CD4-positive, CD25-positive, alpha-beta regulatory T cell (primary cell): ENCODE results near the gene TCEAL9. TPM values are rescaled to one million over a fixed set of nuclear protein-coding genes. Genes with fewer than 3 reads are reported as not detected.

ENCODE experiments used
- ATAC-seq, 2 donors: fragments of 150-1000 bp; cut with Tn5 transposase; one replicate each; pipeline ENCODE4 v1.10.0; 2021; ENCODE audit warnings: low read depth in 2 of 2, moderate number of reproducible peaks in 2 of 2, moderate library complexity in 1 of 2
- DNase-seq, 3 donors: peaks; one replicate each; pipeline versions ENCODE4 v3.0.0 to v3.0.0-alpha.2; 2012 to 2022; ENCODE audit warnings: mixed read lengths in 1 of 3
- H3K27ac ChIP-seq: one replicate; pipeline ENCODE4 v1.7.0; 2013; ENCODE audit warnings: mild to moderate bottlenecking, low read length; ENCODE audit not compliant: insufficient read depth, poor library complexity, severe bottlenecking
- H3K27me3 ChIP-seq: one replicate; pipeline ENCODE4 v1.7.0; 2013; ENCODE audit warnings: low read length; ENCODE audit not compliant: control insufficient read depth, insufficient read depth
- H3K36me3 ChIP-seq: one replicate; pipeline ENCODE4 v1.7.0; 2013; ENCODE audit warnings: mild to moderate bottlenecking, low read length, moderate library complexity; ENCODE audit not compliant: control insufficient read depth, insufficient read depth
- H3K4me1 ChIP-seq: 2 replicates; pipeline ENCODE4 v1.7.0; 2013; ENCODE audit warnings: mild to moderate bottlenecking, low read length; ENCODE audit not compliant: insufficient read depth, control insufficient read depth, poor library complexity, severe bottlenecking
- H3K4me3 ChIP-seq: one replicate; pipeline ENCODE4 v1.7.0; 2013; ENCODE audit warnings: low read depth, mild to moderate bottlenecking, low read length, moderate library complexity
- H3K9me3 ChIP-seq, 2 experiments: 1 replicate in 1 of 2; 2 replicates in 1 of 2; pipeline ENCODE4 v1.7.0; 2013; ENCODE audit warnings: low read length in 2 of 2, mild to moderate bottlenecking in 1 of 2, moderate library complexity in 1 of 2; ENCODE audit not compliant: control insufficient read depth in 2 of 2
- H3K27ac Mint-ChIP-seq, 3 donors: one replicate each; pipeline ENCODE4 v1.8.0; 2020 to 2022; ENCODE audit warnings: mild to moderate bottlenecking in 3 of 3, mixed read lengths in 3 of 3, moderate library complexity in 2 of 3
- H3K27me3 Mint-ChIP-seq: one replicate; pipeline ENCODE4 v1.8.0; 2022; ENCODE audit warnings: mild to moderate bottlenecking, mixed read lengths
- H3K36me3 Mint-ChIP-seq: one replicate; pipeline ENCODE4 v1.8.0; 2020; ENCODE audit warnings: mixed read lengths
- H3K4me1 Mint-ChIP-seq, 4 donors: one replicate each; pipeline ENCODE4 v1.8.0; 2020 to 2022; ENCODE audit warnings: mixed read lengths in 4 of 4, mild to moderate bottlenecking in 1 of 4
- H3K4me3 Mint-ChIP-seq, 4 donors: one replicate each; pipeline ENCODE4 v1.8.0; 2020 to 2022; ENCODE audit warnings: mild to moderate bottlenecking in 4 of 4, mixed read lengths in 4 of 4, moderate library complexity in 3 of 4
- H3K9me3 Mint-ChIP-seq, 7 donors: one replicate each; pipeline ENCODE4 v1.8.0; 2020 to 2022; ENCODE audit warnings: mixed read lengths in 7 of 7, mild to moderate bottlenecking in 3 of 7, moderate library complexity in 2 of 7
- polyA plus RNA-seq, 4 donors: library from polyadenylated mRNA; unstranded; fragments of 300-500 nt; fragmentation: Illumina TruSeq; gene quantifications; one replicate each; pipeline ENCODE4 v1.2.3, GENCODE V29; 2021
- total RNA-seq: library from RNA; stranded (reverse); gene quantifications from one replicate; pipeline ENCODE4 v1.2.3, GENCODE V29; 2022

The TCEAL9 gene
- total and polyA plus RNA-seq, 5 donors from 2014 or later = 0.39 to 1.7 (median 1.2) TPM

- H3K27me3 Mint-ChIP-seq = peaks cover 10% of the 10 kb centered on the region
- no peak for DNase-seq
- H3K9me3 ChIP-seq = no peaks in the 10 kb centered on the region
- no peak overlapping the region for H3K4me3 Mint-ChIP-seq
- no peak overlapping the region for H3K27ac Mint-ChIP-seq
- H3K4me1 ChIP-seq = no peaks in the 10 kb centered on the region
- peaks cover 0 to 5% (median 4%) of the 10 kb centered on the region in 4 donors for H3K4me1 Mint-ChIP-seq
- no peak for ATAC-seq
- H3K9me3 Mint-ChIP-seq = peaks cover 0 to 2% (median 0%) of the 10 kb centered on the region in 7 donors
- no peak overlapping the region for H3K27ac ChIP-seq
- no peaks in the 10 kb centered on the region for H3K27me3 ChIP-seq
- H3K4me3 ChIP-seq = no peak overlapping the region
- no peaks in the 10 kb centered on the region for H3K36me3 Mint-ChIP-seq
- H3K36me3 ChIP-seq = no peaks in the 10 kb centered on the region
These were observed 37.2 kb downstream of the TCEAL9 start for GRCh38 chrX:103393487-103393886.

GRCh38 chrX:103396186-103396585 is 39.9 kb downstream of the TCEAL9 start:
- Mint-ChIP-seq H3K9me3 (no peaks in the 10 kb centered on the region), H3K4me1 (peaks cover 0 to 3% (median 0%) of the 10 kb centered on the region in 4 donors), H3K4me3 (no peak overlapping the region), H3K27me3 (no peaks in the 10 kb centered on the region), H3K27ac (peak overlapping the region in 1 of 3 donors; percentile 64), H3K36me3 (no peaks in the 10 kb centered on the region)
- Histone ChIP-seq H3K36me3 (no peaks in the 10 kb centered on the region), H3K4me1 (no peaks in the 10 kb centered on the region), H3K4me3 (no peak overlapping the region), H3K9me3 (no peaks in the 10 kb centered on the region), H3K27ac (no peak overlapping the region), H3K27me3 (no peaks in the 10 kb centered on the region)
- ATAC-seq = no peak
- no peak for DNase-seq

GRCh38 chrX:103396660-103397059 is 40.4 kb downstream of the TCEAL9 start:
- Mint-ChIP-seq H3K27ac (peak overlapping the region in 1 of 3 donors; percentile 64), H3K27me3 (no peaks in the 10 kb centered on the region), H3K9me3 (no peaks in the 10 kb centered on the region), H3K4me3 (no peak overlapping the region), H3K36me3 (no peaks in the 10 kb centered on the region), H3K4me1 (peaks cover 0 to 3% (median 0%) of the 10 kb centered on the region in 4 donors)
- H3K4me1 ChIP-seq = no peaks in the 10 kb centered on the region
- no peaks in the 10 kb centered on the region for H3K36me3 ChIP-seq
- H3K4me3 ChIP-seq = no peak overlapping the region
- no peak overlapping the region for H3K27ac ChIP-seq
- no peak for DNase-seq
- H3K27me3 ChIP-seq = no peaks in the 10 kb centered on the region
- no peak for ATAC-seq
- H3K9me3 ChIP-seq = no peaks in the 10 kb centered on the region

- DNase-seq (no peak), ATAC-seq (no peak)
- no peak overlapping the region for H3K27ac ChIP-seq
- H3K27ac Mint-ChIP-seq = no peak overlapping the region
- no peak overlapping the region for H3K4me3 ChIP-seq
- no peaks in the 10 kb centered on the region for H3K9me3 ChIP-seq
- no peaks in the 10 kb centered on the region for H3K36me3 ChIP-seq
- no peaks in the 10 kb centered on the region for H3K27me3 ChIP-seq
- H3K36me3 Mint-ChIP-seq = no peaks in the 10 kb centered on the region
- no peaks in the 10 kb centered on the region for H3K9me3 Mint-ChIP-seq
- H3K27me3 Mint-ChIP-seq = peaks cover 7% of the 10 kb centered on the region
- H3K4me3 Mint-ChIP-seq = no peak overlapping the region
- H3K4me1 ChIP-seq = no peaks in the 10 kb centered on the region
- H3K4me1 Mint-ChIP-seq = peaks cover 0 to 3% (median 0%) of the 10 kb centered on the region in 4 donors
These were observed 41.4 kb downstream of the TCEAL9 start for GRCh38 chrX:103397707-103398106.

- no peak for ATAC-seq
- Histone ChIP-seq H3K27me3 (no peaks in the 10 kb centered on the region), H3K9me3 (no peaks in the 10 kb centered on the region), H3K27ac (no peak overlapping the region), H3K4me1 (no peaks in the 10 kb centered on the region), H3K36me3 (no peaks in the 10 kb centered on the region), H3K4me3 (no peak overlapping the region)
- peaks cover 7% of the 10 kb centered on the region for H3K27me3 Mint-ChIP-seq
- DNase-seq = no peak
- H3K36me3 Mint-ChIP-seq = no peaks in the 10 kb centered on the region
- no peak overlapping the region for H3K4me3 Mint-ChIP-seq
- no peak overlapping the region for H3K27ac Mint-ChIP-seq
- peaks cover 0 to 3% (median 0%) of the 10 kb centered on the region in 4 donors for H3K4me1 Mint-ChIP-seq
- no peaks in the 10 kb centered on the region for H3K9me3 Mint-ChIP-seq
These were observed 42.1 kb downstream of the TCEAL9 start for GRCh38 chrX:103398421-103398864.

DNA sequence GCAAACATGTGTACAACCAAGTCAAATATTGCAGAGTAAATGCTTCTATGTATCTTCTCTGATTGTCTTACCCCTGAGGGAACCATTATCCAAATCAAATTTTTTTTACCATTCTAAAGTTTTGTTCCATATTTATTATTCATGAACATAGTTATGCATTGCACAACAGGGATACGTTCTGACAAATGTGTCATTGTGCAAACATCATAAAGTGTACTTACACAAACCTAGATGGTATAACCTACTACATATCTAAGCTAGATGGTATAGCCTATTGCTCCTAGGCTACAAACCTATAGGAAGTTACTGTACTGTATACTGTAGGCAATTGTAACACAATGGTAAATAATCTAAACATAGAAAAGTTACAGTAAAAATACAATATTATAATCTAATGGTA is 43.4 kb downstream of the TCEAL9 start:
- DNase-seq = no peak
- H3K36me3 ChIP-seq = no peaks in the 10 kb centered on the region
- no peak overlapping the region for H3K27ac ChIP-seq
- H3K27me3 Mint-ChIP-seq = peaks cover 7% of the 10 kb centered on the region
- H3K4me3 Mint-ChIP-seq = no peak overlapping the region
- no peaks in the 10 kb centered on the region for H3K9me3 ChIP-seq
- no peaks in the 10 kb centered on the region for H3K27me3 ChIP-seq
- H3K27ac Mint-ChIP-seq = no peak overlapping the region
- H3K4me1 Mint-ChIP-seq = peaks cover 0 to 9% (median 7%) of the 10 kb centered on the region in 4 donors
- H3K4me1 ChIP-seq = no peaks in the 10 kb centered on the region
- no peak for ATAC-seq
- no peaks in the 10 kb centered on the region for H3K36me3 Mint-ChIP-seq
- H3K4me3 ChIP-seq = no peak overlapping the region
- no peaks in the 10 kb centered on the region for H3K9me3 Mint-ChIP-seq

DNA sequence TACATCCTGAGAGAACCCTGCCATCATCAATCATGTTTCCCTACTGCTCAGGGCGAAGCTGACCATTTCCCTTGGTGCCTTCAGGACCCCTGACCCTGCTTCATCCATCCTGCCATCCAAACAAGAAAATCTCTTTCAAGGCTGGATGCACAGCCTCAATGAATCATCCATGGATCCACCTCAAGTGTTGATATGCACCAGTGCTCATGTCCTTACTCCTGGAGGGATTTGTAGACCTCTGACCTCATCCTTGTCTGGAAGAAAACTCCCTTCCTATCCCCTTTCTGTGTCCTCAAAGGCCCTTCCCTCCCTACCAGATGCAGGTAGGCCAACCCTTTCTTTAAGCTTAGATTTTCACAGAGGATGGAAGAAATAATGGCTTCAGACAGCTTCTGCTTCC is 44.6 kb downstream of the TCEAL9 start:
- no peak overlapping the region for H3K27ac ChIP-seq
- Mint-ChIP-seq H3K4me3 (no peak overlapping the region), H3K36me3 (no peaks in the 10 kb centered on the region), H3K4me1 (peaks cover 0 to 14% (median 10%) of the 10 kb centered on the region in 4 donors), H3K9me3 (no peaks in the 10 kb centered on the region), H3K27ac (no peak overlapping the region), H3K27me3 (peaks cover 7% of the 10 kb centered on the region)
- H3K36me3 ChIP-seq = no peaks in the 10 kb centered on the region
- ATAC-seq = no peak
- H3K27me3 ChIP-seq = no peaks in the 10 kb centered on the region
- DNase-seq = no peak
- H3K9me3 ChIP-seq = no peaks in the 10 kb centered on the region
- no peak overlapping the region for H3K4me3 ChIP-seq
- H3K4me1 ChIP-seq = no peaks in the 10 kb centered on the region

DNA sequence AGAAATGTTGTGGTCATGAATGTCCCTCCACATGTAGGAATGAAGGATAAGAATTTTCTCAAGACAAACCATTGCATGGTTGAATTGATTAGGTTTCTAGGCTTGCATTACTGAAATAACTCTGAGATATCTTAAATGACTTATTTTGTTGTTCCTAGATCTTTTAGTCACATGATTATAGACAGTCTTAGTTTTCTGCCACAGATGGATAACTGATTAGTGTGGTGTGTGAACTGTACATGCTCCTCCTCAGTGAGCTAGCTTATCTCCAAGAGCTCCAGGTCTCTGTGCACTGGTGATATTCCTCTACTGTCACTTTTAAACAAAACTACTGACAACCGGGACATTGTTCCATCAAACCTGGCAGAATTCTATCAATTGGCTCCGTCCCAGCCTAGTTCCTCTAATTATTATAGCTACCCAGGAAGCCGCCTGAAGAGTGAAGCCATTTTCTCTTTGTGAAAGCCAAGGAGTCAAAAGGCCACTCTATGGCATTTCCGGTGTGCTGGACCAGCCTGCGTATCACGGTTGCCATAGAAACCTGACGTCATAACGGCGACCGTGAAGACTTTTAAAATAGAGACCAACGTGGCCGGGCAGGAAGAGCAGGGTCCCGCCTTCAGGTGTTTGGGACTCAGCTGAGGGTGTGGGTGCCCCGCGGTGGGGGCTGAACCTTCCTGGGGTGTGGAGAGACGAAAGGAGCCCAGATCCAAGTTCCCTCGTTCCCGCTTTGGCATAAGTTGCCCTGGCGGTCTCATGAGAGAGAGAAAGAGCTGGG is 48.1 kb downstream of the TCEAL9 start:
- DNase-seq = peak; percentile 19 to 77 (median 38)
- H3K4me1 ChIP-seq = no peaks in the 10 kb centered on the region
- no peak overlapping the region for H3K27ac ChIP-seq
- Mint-ChIP-seq H3K27ac (peak overlapping the region in 2 of 3 donors; percentile 6 to 82), H3K4me1 (peaks cover 0 to 16% (median 10%) of the 10 kb centered on the region in 4 donors), H3K9me3 (no peaks in the 10 kb centered on the region), H3K4me3 (peak overlapping the region in 3 of 4 donors; percentile 82 to 83 (median 82)), H3K36me3 (no peaks in the 10 kb centered on the region), H3K27me3 (peaks cover 7% of the 10 kb centered on the region)
- peak overlapping the region; percentile 43 for H3K4me3 ChIP-seq
- H3K9me3 ChIP-seq = no peaks in the 10 kb centered on the region
- ATAC-seq = peak; percentile 37 to 44
- H3K27me3 ChIP-seq = no peaks in the 10 kb centered on the region
- H3K36me3 ChIP-seq = no peaks in the 10 kb centered on the region
